HT1080 (cell line): ENCODE results near the gene EIF4G2. TPM values are rescaled to one million over a fixed set of nuclear protein-coding genes. Genes with fewer than 3 reads are reported as not detected.
"Not testable (repeated sequence)": the region's sequence is repeated elsewhere in the genome, so short reads cannot be mapped to it uniquely, and the experiment has no call there.

Experiments
- DNase-seq: peaks from one replicate; pipeline ENCODE4 v3.0.0-alpha.2; 2015; ENCODE audit warnings: low read depth
- polyA plus RNA-seq, 2 experiments: library from polyadenylated mRNA; depleted of rRNA; stranded (reverse); fragments of >200 nt; gene quantifications; 2 replicates each; pipeline ENCODE4 v1.2.3, GENCODE V29; 2015
- total RNA-seq: library from RNA; depleted of rRNA; stranded (reverse); fragments of >200 nt; shearing (Covaris generic); gene quantifications from 2 replicates; pipeline ENCODE4 v1.2.3, GENCODE V29; 2014; rRNA removed

Gene EIF4G2
- total RNA-seq: 706 and 804 TPM in 2 replicates
- 495 and 569 TPM in 2 replicates for polyA plus RNA-seq (2015; cell fraction: cytosol; rRNA removed)
- polyA plus RNA-seq (2015; cell fraction: nucleus; rRNA removed): 488 and 516 TPM in 2 replicates

- DNase-seq: peak; percentile 99
Observed at GRCh38 chr11:10808553-10809372, at the start of gene EIF4G2. EIF4G2 (minus strand) TSS chr11:10808926.

DNA sequence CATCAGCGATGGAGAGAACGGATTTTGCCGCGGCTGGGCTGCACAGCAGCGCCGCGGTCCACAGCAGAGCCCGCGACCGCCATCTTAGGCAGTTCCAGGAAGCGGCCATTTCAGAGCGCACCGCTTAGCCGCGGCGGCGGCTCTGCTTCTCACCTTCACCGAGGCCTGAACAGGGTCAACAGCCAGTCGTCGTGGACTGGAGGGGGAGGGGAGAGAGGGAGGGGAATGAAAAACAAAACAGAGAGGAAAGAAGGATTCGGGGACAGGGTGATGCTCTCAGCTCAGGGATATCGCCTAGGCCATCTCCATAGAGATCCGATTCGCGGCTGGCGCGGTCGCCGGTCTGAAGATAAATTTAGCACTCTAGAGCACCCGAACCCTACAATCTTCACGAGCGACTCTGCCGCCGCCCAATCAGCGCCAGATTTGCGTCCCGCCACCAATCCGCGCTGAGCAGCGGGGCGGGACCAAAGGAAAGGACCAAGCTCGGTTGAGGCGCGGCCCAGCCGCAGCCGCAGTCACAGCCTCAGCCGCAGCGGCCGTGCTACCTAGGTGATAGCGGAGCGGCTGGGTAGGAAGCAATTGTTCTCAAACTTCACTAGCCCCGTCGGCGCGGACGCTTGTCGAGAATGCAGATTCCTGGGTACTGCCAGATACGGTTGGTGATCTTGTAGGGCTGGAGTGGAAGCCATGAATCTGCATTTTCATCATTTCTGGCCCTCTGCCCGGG is 49.1 kb upstream of the EIF4G2 start, which contains the start of gene ZBED5:
ZBED5 (minus strand) TSS at position 345 of the 730 bp plus-strand sequence. CDS start 3,108 bp downstream, outside the sequence.
- DNase-seq: peak; percentile 99

DNA sequence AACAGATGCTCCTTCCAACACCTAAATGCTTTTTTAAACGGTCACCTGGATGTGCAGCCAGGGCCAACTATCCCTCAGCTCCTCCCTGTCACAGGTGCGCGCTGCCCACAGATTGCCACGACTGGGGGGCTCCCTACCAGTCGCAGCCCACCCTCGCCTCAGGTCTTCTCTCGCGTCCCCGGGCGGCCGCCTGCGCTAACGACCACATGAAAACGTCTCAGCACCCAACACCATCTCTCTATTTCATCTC is 48.7 kb upstream of the EIF4G2 start:
- no peak for DNase-seq

GRCh38 chr11:10856689-10857458 is 48.1 kb upstream of the EIF4G2 start:
- DNase-seq: peak; percentile 45

DNA sequence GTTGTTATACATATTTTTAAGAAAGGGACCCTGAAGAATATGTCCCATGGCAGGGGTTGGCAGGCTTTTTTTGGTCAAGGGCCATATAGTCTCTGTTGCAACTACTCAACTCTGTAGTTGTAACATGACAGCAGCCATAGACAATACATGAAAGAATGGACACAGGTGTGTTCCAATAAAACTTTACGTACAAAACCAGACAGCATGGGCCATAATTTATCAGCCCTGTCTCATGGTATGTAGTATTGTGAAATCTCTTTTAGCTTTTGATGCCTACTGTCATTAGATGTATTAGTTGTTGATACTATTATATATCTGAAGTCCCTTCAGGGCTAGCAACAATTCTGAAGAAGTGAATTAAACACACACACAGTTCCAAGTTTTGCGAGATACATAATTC is 46.6 kb upstream of the EIF4G2 start:
- DNase-seq: no peak

DNA sequence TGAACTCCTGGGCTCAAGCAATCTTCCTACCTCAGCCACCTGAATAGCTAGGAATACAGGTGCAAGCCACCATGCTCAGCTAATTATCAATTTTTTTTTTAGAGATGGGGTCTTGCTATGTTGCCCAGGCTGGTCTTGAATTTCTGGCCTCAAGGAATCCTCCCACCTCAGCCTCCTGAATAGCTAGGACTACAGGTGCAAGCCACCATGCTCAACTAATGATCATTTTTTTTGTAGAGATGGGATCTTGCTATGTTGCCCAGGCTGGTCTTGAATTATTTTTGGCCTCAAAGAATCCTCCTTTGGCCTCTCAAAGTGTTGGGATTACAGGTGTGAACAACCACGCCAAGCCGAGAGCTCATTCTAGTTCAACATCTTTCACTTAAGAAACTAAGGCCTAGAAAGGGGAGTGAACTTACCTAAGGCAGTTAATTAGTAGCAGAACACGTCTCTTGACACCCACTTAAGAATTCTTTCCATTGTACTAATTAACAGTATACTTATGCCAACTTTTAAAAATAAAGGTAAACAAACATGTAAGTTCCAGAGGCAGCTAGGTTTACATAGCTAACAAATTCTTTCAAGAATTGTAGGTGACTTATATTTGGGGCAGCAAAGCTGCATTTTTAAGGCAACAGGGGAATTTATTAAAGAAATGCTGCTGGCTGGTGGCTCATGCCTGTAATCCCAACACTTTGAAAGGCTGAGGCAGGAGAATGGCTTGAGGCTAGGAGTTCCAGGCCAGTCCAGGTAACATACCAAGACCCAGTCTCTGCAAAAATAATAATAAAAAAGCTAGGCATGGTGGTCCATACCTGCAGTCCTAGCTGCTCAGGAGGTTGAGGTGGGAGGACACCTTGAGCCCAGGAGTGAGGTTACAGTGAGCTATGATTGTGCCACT is 39.5 kb upstream of the EIF4G2 start:
- DNase-seq: no peak

GRCh38 chr11:10846660-10847059 is 37.9 kb upstream of the EIF4G2 start:
- no peak for DNase-seq

GRCh38 chr11:10845589-10845988 is 36.9 kb upstream of the EIF4G2 start:
- DNase-seq: no peak

DNA sequence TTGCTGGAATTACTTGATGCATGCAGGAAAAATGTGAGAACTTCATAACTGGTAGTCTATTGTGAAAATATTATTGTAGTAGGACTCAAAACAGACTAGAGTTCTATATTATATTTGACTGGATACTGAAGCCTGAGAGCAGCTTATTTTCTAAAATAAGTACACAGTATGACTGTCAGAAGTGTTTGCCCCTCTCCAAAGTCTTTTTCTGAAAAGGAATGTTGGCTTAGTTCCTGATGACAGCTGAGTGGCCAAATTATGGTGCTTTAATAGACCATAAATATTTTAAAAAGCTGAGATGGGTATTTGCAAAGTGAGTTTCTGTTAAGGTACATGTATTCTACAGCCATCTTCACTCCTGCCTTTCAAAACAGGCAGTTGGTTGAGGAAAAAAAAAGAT is 36.1 kb upstream of the EIF4G2 start:
- no peak for DNase-seq

GRCh38 chr11:10844356-10844755 is 35.6 kb upstream of the EIF4G2 start:
- no peak for DNase-seq

DNA sequence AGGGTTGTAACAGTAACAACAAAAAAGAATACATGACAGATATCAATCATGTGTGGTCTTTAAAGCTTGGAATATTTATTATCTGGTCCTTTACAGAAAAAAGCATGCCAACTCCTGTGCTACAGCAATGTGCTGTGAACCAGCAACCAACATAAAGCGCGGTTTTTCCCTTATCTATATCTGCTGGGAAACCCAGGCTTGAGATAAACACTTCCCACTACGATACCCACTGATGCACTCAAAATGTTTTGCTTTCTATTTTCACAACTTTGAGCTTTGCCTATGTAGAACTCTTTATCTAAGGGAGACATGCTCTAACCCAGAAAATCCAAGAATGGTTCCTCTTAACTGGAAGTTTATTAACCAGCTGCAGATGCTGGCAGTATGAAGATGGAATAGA is 30.2 kb upstream of the EIF4G2 start:
- no peak for DNase-seq

DNA sequence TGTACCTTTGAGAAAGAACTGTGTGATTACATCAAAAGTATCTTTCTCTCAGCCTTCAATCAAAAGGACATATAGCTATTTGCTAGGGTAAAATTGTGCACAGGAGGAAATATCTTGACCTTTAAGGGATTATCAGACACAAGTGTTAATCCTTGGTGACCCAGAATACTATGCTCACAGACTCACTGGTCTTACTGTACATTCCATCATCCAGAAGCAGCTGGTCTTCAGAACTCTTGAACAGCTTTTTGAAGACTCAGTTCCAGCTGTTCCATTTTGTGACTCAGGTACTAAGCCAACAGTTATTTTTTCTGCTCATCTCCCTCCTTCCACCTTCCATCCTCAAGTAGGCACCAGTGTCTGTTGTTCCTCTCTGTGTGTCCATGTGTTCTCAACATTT is 29.4 kb upstream of the EIF4G2 start:
- no peak for DNase-seq

GRCh38 chr11:10836884-10837283 is 28.2 kb upstream of the EIF4G2 start:
- not testable (repeated sequence) for DNase-seq

DNA sequence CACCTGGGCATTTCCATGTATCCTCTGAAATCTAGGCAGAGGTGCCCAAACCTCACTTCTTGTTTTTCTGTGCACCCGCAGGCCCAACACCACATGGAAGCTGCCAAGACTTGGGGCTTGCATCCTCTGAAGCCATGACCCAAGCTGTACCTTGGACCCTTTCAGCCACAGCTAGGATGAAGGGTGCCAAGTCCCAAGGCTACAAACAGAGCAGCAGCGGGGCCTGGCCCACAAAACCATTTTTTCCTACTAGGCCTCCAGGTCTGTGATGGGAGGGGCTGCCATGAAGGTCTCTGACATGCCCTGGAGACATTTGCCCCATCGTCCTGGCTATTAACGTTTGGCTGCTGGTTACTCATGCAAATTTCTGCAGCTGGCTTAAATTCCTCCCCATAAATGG is 20.4 kb upstream of the EIF4G2 start:
- DNase-seq: no peak

- no peak for DNase-seq
Observed at GRCh38 chr11:10828402-10828801, 19.7 kb upstream of the EIF4G2 start.

DNA sequence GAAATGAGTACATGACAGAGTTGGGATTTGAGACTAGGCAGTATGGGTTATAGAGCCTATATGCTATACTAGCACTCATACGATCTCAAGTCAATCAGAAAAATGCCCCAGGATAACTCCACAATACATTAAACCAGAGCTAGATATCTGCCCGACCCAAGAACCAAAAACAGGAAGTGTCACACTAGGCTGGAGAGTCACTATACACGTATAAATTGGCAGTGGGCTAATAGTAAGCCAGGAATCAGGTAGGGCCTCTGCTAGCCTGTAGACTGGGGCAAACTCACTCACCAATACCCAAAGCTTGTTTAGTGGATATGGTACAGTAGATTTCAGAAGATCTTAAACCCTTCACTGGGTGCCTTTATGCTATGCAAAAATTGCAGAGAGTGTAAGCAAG is 16.2 kb upstream of the EIF4G2 start:
- no peak for DNase-seq

DNA sequence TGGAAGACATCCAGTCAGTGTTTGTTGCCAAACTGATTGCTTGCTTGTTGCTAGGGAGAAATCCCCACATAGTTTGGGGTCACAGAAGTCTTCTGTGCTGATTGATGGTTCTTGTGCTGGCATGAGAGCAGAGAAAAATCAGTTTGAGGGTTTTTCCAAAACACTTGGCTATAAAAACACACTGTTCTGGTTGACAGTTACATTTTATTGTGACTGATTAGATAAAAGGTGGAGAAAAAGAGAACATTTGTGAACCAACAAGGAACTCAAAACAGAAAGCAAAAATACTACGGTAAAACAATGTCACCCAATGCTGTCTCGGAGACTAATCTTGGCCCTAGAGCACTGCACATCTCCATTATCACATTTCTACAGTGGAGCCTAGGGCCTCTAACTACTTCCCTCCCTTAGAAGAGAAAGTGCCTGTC is 14.4 kb upstream of the EIF4G2 start:
- DNase-seq: no peak

DNA sequence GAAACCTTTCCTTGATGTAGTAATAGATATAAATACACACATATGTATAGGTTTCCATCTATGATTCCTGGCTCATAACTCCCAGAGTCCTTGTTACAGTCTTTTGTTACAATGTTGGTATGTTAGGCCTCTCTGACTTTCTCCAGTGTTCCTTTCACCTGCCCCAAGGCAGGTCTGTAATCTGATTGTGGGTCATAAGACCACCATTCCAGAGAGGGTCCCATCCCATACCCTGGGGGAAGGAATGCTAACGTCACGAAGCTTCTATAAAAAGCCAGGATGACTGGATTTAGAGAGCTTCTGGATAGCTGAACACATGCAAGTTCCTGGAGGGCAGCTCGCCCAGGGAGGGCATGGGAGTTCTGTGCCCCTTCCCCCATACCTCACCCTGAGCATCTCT is 13.8 kb upstream of the EIF4G2 start:
- DNase-seq: not testable (repeated sequence)

DNA sequence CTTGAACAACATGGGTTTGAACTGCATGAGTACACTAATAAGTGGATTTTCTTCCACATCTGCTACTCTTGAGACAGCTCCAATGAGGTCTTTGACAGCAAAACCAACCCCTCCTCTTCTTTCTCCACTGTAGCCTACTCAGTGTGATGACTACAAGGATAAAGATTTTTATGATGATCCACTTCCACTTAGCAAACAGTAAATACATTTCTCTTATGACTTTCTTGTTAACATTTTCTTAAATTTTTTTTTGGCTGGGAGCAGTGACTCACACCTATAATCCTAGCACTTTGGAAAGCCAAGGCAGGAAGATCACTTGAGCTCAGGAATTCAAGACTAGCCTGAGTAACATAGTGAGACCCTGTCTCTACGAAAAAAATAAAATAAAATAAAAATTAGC is 9.9 kb upstream of the EIF4G2 start:
- peak; percentile 88 for DNase-seq

DNA sequence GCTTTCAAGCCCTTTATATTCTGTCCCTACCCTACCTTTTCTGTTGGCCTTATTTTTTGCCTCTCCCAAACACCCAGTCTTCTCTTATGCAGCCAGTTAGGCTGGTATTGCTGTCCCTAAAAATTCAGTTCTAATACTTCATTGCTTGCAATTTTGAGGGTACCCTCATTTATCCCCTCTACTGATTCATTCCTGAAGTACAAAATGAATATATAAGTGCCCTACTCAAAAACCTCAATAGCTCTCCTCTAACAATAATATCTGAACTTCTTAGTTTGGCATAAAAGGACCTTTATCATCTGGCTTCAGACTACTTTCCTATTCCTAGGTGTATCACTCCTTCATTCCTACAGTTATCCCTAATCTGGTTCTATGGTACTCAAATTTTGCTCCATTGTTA is 5.2 kb upstream of the EIF4G2 start:
- no peak for DNase-seq
